IMR-90 (cell line): ENCODE results near the gene HOXA2. TPM values are rescaled to one million over a fixed set of nuclear protein-coding genes. Genes with fewer than 3 reads are reported as not detected.

ENCODE experiments used
- BHLHE40 ChIP-seq: fragments of 150-350 bp; IDR thresholded peaks from 2 replicates; pipeline ENCODE4 v1.6.1; 2016; ENCODE audit warnings: mild to moderate bottlenecking, low read depth, low read length
- MXI1 ChIP-seq: IDR thresholded peaks from 2 replicates; pipeline ENCODE4 v1.6.1; 2012; ENCODE audit warnings: low read depth, mild to moderate bottlenecking, low read length, moderate library complexity, borderline replicate concordance
- SMC3 ChIP-seq: fragments of 150-350 bp; IDR thresholded peaks from 2 replicates; pipeline ENCODE4 v1.6.1; 2016; ENCODE audit warnings: low read depth, mild to moderate bottlenecking, antibody characterized with exemption, low read length, moderate library complexity
- polyA plus RNA-seq, 3 experiments: library from polyadenylated mRNA; depleted of rRNA; stranded (reverse); fragments of >200 nt; gene quantifications; 2 replicates each; pipeline ENCODE4 v1.2.3, GENCODE V29; 2012; ENCODE audit warnings: low replicate concordance in 1 of 3
- total RNA-seq: library from RNA; depleted of rRNA; stranded (reverse); fragments of >200 nt; gene quantifications from 2 replicates; pipeline ENCODE4 v1.2.3, GENCODE V29; 2012

The HOXA2 gene
- total and polyA plus RNA-seq, 2 of the 4 experiments (the other 2 are of a cell fraction) = 1.6 to 3.9 TPM

GRCh38 chr7:27130540-27131389 lies 28.3 kb upstream of the HOXA2 start, which contains the start of gene HOXA4 (continued):
- TF ChIP-seq MXI1 = no peak
- TF ChIP-seq SMC3 = no peak
- TF ChIP-seq BHLHE40 = 0 out of 2 replicates have a peak, but pooled peaks have one; percentile 9
